HG02870 (cell line): ENCODE results near the gene KCNH1.
A peak's percentile ranks its signal among the peaks of the same experiment; 100 is the strongest.

Experiments
- ATAC-seq: cut with Tn5 transposase; IDR thresholded peaks from one replicate; pipeline ENCODE4 v1.9.1; 2021; ENCODE audit warnings: mild to moderate bottlenecking, moderate library complexity; ENCODE audit not compliant: unreplicated experiment

Gene KCNH1

GRCh38 chr1:210728437-210729149 lies 405.4 kb downstream of the KCNH1 start:
- no peak for ATAC-seq

GRCh38 chr1:210727709-210728108 lies 406.2 kb downstream of the KCNH1 start:
- ATAC-seq: no peak

- ATAC-seq: no peak
These were observed 407.3 kb downstream of the KCNH1 start for GRCh38 chr1:210726621-210727020.

- ATAC-seq: no peak
These were observed 409.2 kb downstream of the KCNH1 start for GRCh38 chr1:210724768-210725167.

- ATAC-seq: no peak
These were observed 410.3 kb downstream of the KCNH1 start for GRCh38 chr1:210723646-210724045.

GRCh38 chr1:210722410-210723081 lies 411.4 kb downstream of the KCNH1 start:
- no peak for ATAC-seq

- ATAC-seq: no peak
These were observed 418.9 kb downstream of the KCNH1 start for GRCh38 chr1:210715072-210715471.

GRCh38 chr1:210711825-210712612 lies 421.9 kb downstream of the KCNH1 start:
- ATAC-seq: no peak

- ATAC-seq: no peak
These were observed 424.2 kb downstream of the KCNH1 start for GRCh38 chr1:210709701-210710100.

GRCh38 chr1:210707300-210708240 lies 426.4 kb downstream of the KCNH1 start:
- ATAC-seq: no peak

- ATAC-seq: no peak
These were observed 427.7 kb downstream of the KCNH1 start for GRCh38 chr1:210706246-210706645.

GRCh38 chr1:210705086-210705485 lies 428.9 kb downstream of the KCNH1 start:
- ATAC-seq: no peak

GRCh38 chr1:210703593-210703992 lies 430.4 kb downstream of the KCNH1 start:
- ATAC-seq: no peak

- no peak for ATAC-seq
These were observed 431.4 kb downstream of the KCNH1 start for GRCh38 chr1:210702506-210702905.

GRCh38 chr1:210700511-210700910 lies 433.4 kb downstream of the KCNH1 start:
- ATAC-seq: no peak

GRCh38 chr1:210700083-210700482 lies 433.9 kb downstream of the KCNH1 start:
- no peak for ATAC-seq

GRCh38 chr1:210698661-210699060 lies 435.3 kb downstream of the KCNH1 start:
- ATAC-seq: no peak

- ATAC-seq: no peak
These were observed 436.8 kb downstream of the KCNH1 start for GRCh38 chr1:210697185-210697584.

GRCh38 chr1:210696709-210697108 lies 437.2 kb downstream of the KCNH1 start:
- peak; percentile 96 for ATAC-seq

- no peak for ATAC-seq
These were observed 438.9 kb downstream of the KCNH1 start for GRCh38 chr1:210695026-210695425.

- peak; percentile 42 for ATAC-seq
These were observed 441.2 kb downstream of the KCNH1 start for GRCh38 chr1:210692796-210693195.
